ENCODE results near the gene HELZ. TPM values are rescaled to one million over a fixed set of nuclear protein-coding genes. Genes with fewer than 3 reads are reported as not detected.
"Not testable (repeated sequence)": the region's sequence is repeated elsewhere in the genome, so short reads cannot be mapped to it uniquely, and the experiment has no call there.

The HELZ gene
- polyA plus RNA-seq, 4 donors: 25.7 to 37.0 (median 30.7) TPM

GRCh38 chr17:67126983-67127382 is 118.0 kb downstream of the HELZ start:
- no peak for DNase-seq (ENCODE audit: low read depth in 4 of 4, low spot score in 3 of 4)

GRCh38 chr17:67126543-67126942 is 118.5 kb downstream of the HELZ start:
- DNase-seq (ENCODE audit: low read depth in 4 of 4, low spot score in 3 of 4): not testable (repeated sequence)

DNA sequence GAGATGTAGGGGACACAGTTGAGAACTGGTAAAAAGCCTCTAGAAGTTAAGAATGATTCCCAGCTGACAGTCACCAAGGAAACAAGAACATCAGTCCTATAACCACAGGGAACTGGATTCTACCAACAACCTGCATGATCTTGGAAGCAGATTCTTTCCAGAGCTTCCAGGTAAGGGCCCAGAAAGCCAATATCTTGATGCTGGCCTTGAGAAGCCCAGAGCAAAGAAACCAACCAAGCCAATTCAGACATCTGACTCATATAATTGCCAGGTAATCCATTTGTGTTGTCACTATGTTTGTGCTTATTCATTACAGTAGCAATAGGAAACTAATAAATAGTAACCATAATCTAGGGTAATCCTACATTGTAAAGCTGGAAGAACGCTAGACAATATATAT is 119.1 kb downstream of the HELZ start:
- DNase-seq (ENCODE audit: low read depth in 4 of 4, low spot score in 3 of 4): no peak

DNA sequence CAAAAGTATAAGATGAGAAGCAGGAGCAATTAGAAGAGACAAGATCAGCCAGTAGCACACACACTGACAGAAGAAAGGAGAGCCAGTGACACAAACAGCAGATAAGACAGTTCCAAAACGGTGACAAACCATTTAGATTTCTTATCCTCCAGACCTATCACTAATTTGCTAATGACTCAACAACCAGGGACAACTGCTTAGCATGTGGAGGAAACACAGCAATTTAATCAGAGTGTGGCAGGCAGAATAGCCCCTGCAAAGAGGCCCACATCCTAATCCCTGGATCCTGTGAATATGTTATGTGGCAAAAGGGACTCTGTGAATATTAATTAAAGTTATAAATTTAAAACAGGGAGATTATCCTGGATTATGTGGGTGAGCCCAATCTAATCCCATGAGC is 119.6 kb downstream of the HELZ start:
- no peak for DNase-seq (ENCODE audit: low read depth in 4 of 4, low spot score in 3 of 4)

- DNase-seq (ENCODE audit: low read depth in 4 of 4, low spot score in 3 of 4): no peak
These were observed 120.4 kb downstream of the HELZ start for GRCh38 chr17:67124450-67125148.

DNA sequence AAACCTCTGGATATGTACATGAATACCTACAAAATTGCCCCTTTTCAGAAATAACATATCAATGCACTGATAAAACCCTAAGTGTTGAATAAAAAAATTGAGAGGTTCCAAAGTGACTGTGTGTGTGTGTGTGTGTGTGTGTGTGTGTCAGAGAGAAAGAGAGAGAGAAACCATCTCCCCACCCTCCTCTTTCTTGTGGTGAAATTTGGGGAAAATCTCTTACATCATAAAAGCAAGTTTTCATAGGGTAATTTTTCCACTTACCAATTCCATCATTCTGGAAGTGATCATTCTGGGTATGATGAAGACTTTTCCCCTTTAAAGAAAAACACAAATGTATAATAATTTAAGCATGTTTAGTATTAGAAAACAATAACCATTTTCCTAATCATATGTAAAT is 121.3 kb downstream of the HELZ start:
- DNase-seq (ENCODE audit: low read depth in 4 of 4, low spot score in 3 of 4): no peak

DNA sequence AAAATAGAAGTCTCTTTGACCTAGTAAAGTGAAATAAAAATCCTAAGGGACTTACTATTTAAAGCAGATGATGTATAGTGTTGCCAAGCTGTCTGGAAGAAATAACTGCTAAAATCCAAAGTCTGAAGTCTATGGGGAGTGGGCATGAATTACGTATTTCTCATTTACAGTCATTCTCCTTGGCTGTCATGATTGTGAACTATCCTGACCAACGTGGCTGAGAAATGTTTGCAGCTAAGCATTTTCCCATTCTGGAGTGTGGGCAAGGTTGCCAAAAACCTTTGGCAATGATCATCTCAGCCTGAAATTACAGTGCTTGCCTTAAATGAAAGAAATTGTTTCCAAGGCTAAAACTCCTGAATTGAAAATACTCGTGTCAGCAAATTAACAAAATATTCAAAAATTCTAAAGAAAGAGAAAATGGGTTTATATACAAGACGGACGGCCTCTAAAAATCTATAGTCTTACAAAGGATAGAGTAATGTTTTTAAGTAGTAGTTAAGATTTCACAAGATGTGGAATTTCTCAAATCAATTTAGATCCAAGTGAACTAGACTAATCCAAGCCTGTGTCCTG is 123.6 kb downstream of the HELZ start:
- DNase-seq (ENCODE audit: low read depth in 4 of 4, low spot score in 3 of 4): no peak

- DNase-seq (ENCODE audit: low read depth in 4 of 4, low spot score in 3 of 4): no peak
These were observed 125.9 kb downstream of the HELZ start for GRCh38 chr17:67119102-67119501.

GRCh38 chr17:67116045-67116575 is 128.9 kb downstream of the HELZ start:
- DNase-seq (ENCODE audit: low read depth in 4 of 4, low spot score in 3 of 4): no peak

GRCh38 chr17:67115401-67115800 is 129.6 kb downstream of the HELZ start:
- no peak for DNase-seq (ENCODE audit: low read depth in 4 of 4, low spot score in 3 of 4)

GRCh38 chr17:67113486-67113885 is 131.5 kb downstream of the HELZ start:
- DNase-seq (ENCODE audit: low read depth in 4 of 4, low spot score in 3 of 4): no peak

DNA sequence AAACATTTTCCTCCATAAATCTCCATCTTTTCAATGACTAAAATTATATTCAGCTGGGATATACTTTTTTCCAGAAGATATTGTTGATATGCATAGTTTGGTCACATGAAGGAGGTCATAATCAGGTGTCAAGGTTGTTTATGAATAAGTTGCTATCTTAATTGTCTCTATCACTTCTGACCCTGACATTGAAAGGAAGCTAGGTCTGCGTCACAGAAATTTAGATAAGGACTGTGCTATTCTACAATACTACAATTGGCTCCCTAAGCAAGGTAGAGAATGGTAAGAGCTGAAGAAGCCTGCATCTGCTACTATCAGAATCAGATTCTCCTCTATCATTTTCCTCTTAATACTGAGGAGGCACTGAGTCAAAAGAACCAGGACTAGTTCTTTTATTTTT is 133.2 kb downstream of the HELZ start:
- DNase-seq (ENCODE audit: low read depth in 4 of 4, low spot score in 3 of 4): no peak

GRCh38 chr17:67111327-67111726 is 133.7 kb downstream of the HELZ start:
- no peak for DNase-seq (ENCODE audit: low read depth in 4 of 4, low spot score in 3 of 4)

DNA sequence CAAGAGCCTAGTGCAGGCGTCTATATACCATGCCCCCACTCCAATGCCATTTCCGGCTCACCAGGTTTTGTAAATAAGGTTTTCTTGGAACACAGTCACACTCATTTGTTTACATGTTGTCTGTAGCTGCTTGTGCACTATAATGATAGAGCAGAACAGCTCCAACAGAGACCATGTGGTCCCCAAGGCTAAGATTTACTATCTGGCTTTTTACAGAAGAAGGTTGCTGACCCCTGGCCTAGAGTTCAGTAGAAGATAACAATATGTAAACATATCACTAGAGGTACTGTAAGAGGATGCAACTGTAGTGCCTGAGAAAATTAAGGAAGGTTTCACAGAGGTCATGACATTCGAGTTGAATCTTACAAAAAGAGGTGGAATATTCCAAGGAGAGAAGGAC is 134.4 kb downstream of the HELZ start:
- DNase-seq (ENCODE audit: low read depth in 4 of 4, low spot score in 3 of 4): no peak

- no peak for DNase-seq (ENCODE audit: low read depth in 4 of 4, low spot score in 3 of 4)
These were observed 135.9 kb downstream of the HELZ start for GRCh38 chr17:67109111-67109510.

DNA sequence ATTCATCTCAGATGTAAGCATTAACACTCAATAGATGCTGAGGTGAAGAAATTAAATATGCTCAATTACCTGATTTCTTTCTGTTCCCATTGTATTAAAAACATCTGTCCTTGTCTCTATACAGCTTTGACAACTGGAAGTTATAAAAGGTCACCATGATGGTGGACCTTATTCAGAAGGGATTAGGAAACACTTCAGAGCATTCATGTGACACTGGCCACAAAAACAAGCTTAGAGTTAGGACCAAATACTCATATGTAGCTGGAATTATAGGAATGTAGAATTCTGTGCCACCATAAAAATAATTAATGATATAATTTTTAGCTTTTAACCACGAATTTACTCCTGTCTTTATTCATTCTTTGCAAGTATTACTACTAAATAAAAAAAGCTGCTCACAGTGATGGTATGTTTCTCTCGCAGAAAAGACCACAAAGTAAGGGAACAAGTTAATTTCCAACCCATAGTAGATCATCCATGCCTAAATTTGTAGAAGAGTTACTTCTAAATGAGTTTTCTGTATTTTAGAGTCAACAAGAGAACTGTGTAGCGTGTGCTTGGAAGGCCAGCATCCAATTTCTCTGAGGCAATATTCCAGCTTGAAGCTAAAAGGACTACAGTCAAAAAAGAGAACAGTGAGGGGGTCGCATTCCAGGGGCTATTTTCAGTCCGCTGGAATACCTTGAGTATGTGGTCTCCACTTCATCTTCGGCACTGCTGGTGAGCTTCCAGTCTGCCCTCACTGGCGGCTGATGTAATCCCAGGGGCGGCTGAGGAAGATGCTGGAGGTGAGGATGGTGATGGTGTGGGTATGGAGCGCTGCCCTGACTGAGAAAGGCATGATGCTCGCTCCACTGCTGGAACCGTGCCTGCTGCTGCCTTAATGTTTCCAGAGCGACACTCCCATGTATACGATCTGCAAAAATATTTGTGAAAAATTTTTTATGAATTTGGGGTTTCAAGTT is 136.9 kb downstream of the HELZ start:
- DNase-seq (ENCODE audit: low read depth in 4 of 4, low spot score in 3 of 4): no peak

DNA sequence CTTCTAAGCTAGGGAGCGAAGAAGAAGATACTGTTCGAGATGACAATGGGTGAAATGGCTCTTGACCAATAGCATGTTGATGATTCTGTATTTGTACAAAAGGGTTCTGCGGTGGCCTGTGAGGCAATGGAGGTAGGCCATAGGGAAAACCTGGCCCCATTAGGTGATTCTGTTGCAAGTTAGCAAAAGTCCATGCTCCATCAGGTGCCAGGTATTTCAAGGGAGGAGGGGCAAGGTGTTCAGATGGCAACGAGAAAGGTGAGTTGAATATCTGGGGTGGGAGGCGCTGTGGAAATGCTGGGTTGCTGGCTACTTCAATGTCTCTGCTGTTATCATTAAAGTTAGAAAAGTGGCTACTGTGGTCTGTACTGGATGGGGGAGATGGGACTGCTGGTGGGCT is 137.8 kb downstream of the HELZ start:
- peak; percentile 1 to 16 (median 3) for DNase-seq (ENCODE audit: low read depth in 4 of 4, low spot score in 3 of 4)

- no peak for DNase-seq (ENCODE audit: low read depth in 4 of 4, low spot score in 3 of 4)
These were observed 139.8 kb downstream of the HELZ start for GRCh38 chr17:67105213-67105612.

- DNase-seq (ENCODE audit: low read depth in 4 of 4, low spot score in 3 of 4): not testable (repeated sequence)
These were observed 140.4 kb downstream of the HELZ start for GRCh38 chr17:67104641-67105040.

DNA sequence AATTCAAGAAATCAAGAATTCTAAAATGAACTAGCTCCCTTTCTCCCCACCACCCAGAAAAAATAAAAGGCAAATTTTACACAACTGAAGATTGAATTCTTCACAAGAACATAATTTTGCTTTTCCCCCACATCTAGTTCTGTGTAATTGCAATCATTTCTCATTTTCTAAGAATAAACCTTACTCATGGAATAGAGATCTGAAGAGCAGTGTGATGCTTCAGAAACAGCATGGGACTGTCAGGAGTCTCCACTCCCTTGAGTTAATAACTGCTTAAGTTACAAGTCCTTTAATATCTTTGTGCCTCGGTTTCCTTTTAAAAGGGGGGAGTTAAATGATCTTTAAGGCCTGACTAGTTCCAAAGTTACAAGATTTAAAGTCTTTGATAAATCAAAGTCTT is 147.0 kb downstream of the HELZ start:
- no peak for DNase-seq (ENCODE audit: low read depth in 4 of 4, low spot score in 3 of 4)

GRCh38 chr17:67096609-67097008 is 148.4 kb downstream of the HELZ start:
- no peak for DNase-seq (ENCODE audit: low read depth in 4 of 4, low spot score in 3 of 4)

Data from right renal pelvis (tissue), 4 donors.